ENCODE measurements around the gene NES. TPM values are rescaled to one million over a fixed set of nuclear protein-coding genes. Genes with fewer than 3 reads are reported as not detected.

The NES gene
- total and polyA plus RNA-seq, 2 experiments from 2014 or later, result 25.0 to 95.9 TPM

DNA sequence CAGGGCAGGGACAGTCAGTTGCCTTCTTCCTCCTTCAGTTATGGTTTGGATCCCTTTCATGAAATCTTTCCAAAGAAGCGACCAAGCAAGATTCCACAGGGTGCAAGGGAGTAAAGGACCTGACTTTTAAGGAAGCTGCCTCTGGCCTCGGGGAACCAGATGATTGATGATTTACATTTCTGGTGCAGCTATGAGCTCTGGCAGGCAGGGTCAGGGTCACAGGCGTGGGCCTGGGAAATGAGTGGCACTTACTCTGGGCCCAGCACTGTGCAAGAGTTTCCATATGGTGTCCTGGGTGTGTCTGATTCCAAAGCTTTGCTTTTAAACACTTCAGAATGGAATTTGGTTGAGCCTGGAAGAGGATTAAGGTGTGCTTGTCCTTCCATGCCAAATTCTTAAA is 35.4 kb upstream of the NES start:
- Mint-ChIP-seq H3K36me3 (ENCODE audit: low read depth) (peaks cover 6% of the 10 kb centered on the region; the same call in 1 of the 3 replicates), H3K9me3 (no peaks in the 10 kb centered on the region; the same call in 2 of the 3 replicates), H3K27ac (no peak overlapping the region), H3K27me3 (ENCODE audit: insufficient read depth, low read depth, poor library complexity) (peaks cover 7% of the 10 kb centered on the region), H3K4me3 (no peak overlapping the region), H3K4me1 (peaks cover 57% of the 10 kb centered on the region)
- Histone ChIP-seq H2AFZ (no peak overlapping the region), H3K79me2 (replicated peaks; ENCODE audit: insufficient read depth) (no peaks in the 10 kb centered on the region), H3K9me2 (ENCODE audit: insufficient read depth) (no peaks in the 10 kb centered on the region), H3K4me3 (no peak overlapping the region), H4K20me1 (replicated peaks; ENCODE audit: insufficient read depth) (0 out of 2 replicates have a peak, but pooled peaks cover 4% of the 10 kb centered on the region), H3K4me1 (ENCODE audit: insufficient read depth) (peaks cover 58% of the 10 kb centered on the region), H3F3A (replicated peaks; ENCODE audit: low read depth) (peaks cover 16% of the 10 kb centered on the region), H3K27ac (ENCODE audit: low read depth) (no peak overlapping the region), H3K27me3 (ENCODE audit: insufficient read depth) (0 out of 2 replicates have a peak, but pooled peaks cover 3% of the 10 kb centered on the region), H3K4me2 (no peak overlapping the region), H3K36me3 (ENCODE audit: insufficient read depth) (no peaks in the 10 kb centered on the region)
- ATAC-seq (no peak), DNase-seq (ENCODE audit: low spot score) (no peak)
- no peak for TF ChIP-seq JUNB (IDR thresholded peaks at IDR 0.05; ENCODE audit: unreplicated experiment)
- TF ChIP-seq, protein P1, sequence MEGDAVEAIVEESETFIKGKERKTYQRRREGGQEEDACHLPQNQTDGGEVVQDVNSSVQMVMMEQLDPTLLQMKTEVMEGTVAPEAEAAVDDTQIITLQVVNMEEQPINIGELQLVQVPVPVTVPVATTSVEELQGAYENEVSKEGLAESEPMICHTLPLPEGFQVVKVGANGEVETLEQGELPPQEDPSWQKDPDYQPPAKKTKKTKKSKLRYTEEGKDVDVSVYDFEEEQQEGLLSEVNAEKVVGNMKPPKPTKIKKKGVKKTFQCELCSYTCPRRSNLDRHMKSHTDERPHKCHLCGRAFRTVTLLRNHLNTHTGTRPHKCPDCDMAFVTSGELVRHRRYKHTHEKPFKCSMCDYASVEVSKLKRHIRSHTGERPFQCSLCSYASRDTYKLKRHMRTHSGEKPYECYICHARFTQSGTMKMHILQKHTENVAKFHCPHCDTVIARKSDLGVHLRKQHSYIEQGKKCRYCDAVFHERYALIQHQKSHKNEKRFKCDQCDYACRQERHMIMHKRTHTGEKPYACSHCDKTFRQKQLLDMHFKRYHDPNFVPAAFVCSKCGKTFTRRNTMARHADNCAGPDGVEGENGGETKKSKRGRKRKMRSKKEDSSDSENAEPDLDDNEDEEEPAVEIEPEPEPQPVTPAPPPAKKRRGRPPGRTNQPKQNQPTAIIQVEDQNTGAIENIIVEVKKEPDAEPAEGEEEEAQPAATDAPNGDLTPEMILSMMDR (conservative IDR thresholded peaks at IDR 0.05; ENCODE audit: low read depth in 2 of 2), result no peak
- no peak for TF ChIP-seq ZNF331 (CRISPR knock-in tag; IDR thresholded peaks at IDR 0.05; ENCODE audit: low read depth)
- no peak for TF ChIP-seq EZH2 (IDR thresholded peaks at IDR 0.05; ENCODE audit: low read depth, unreplicated experiment)
- TF ChIP-seq POLR2AphosphoS5 (IDR thresholded peaks at IDR 0.05; ENCODE audit: low read depth), result no peak
- no peak for TF ChIP-seq ZNF114 (CRISPR knock-in tag; IDR thresholded peaks at IDR 0.05)
- TF ChIP-seq NANOG (IDR thresholded peaks at IDR 0.05; ENCODE audit: borderline replicate concordance), result no peak
- TF ChIP-seq EZH2phosphoT487 (IDR thresholded peaks at IDR 0.05; ENCODE audit: unreplicated experiment), result no peak
- no peak for TF ChIP-seq STAT1 (IDR thresholded peaks at IDR 0.05; ENCODE audit: unreplicated experiment)
- TF ChIP-seq CREB1 (CRISPR knock-in tag; IDR thresholded peaks at IDR 0.05; ENCODE audit: low read depth), result no peak

DNA sequence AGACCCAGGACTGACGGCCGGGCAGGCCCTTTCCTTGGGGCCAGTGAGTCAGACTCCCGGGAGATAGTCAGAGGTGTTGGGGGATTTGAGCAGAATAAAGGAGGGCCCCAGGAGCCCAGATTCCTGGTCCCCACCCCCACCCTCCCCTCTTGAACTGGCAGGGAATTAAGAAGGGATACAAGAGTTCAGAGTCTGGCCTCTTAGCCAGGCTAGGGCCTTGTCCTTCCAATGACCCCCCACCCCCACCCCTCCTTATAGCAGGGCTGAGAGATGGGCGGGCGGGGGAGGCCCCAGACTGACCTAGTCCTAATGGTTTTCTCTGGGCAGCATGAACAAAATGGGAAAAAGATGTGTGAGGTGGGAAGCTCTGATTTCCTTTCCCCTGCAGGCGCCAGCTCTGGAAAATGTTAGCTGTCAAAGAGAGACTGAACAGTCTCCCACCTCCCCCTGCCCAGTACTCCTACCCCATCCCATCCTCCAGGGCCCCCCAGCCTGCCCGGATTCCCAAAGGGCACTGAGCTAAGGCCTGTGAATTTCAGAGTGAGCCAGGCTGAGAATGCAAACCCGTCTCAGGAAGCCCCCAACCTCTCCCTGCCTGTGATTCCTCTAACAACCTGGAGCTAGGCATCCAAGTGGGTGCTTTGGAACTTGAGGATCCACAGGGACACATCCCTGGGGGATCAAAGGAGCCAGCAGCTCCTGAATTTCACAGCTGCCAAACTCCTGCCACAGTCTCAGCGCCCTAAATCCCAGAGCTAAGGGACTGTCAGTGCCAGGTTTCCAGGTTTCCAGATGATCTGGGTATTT is 34.0 kb upstream of the NES start:
- Mint-ChIP-seq H3K27ac (no peak overlapping the region), H3K9me3 (no peaks in the 10 kb centered on the region), H3K36me3 (ENCODE audit: low read depth) (0 out of 3 replicates have a peak, but pooled peaks cover 2% of the 10 kb centered on the region), H3K4me1 (peaks cover 57% of the 10 kb centered on the region), H3K27me3 (ENCODE audit: insufficient read depth, low read depth, poor library complexity) (peaks cover 9% of the 10 kb centered on the region), H3K4me3 (no peak overlapping the region; the same call in 2 of the 3 replicates)
- Histone ChIP-seq H3F3A (replicated peaks; ENCODE audit: low read depth) (peaks cover 28% of the 10 kb centered on the region), H3K4me1 (ENCODE audit: insufficient read depth) (peaks cover 58% of the 10 kb centered on the region), H3K4me2 (peak overlapping the region; percentile 92), H3K9me2 (ENCODE audit: insufficient read depth) (no peaks in the 10 kb centered on the region), H3K27ac (ENCODE audit: low read depth) (no peak overlapping the region), H2AFZ (no peak overlapping the region), H4K20me1 (replicated peaks; ENCODE audit: insufficient read depth) (no peaks in the 10 kb centered on the region), H3K27me3 (ENCODE audit: insufficient read depth) (0 out of 2 replicates have a peak, but pooled peaks cover 3% of the 10 kb centered on the region), H3K79me2 (replicated peaks; ENCODE audit: insufficient read depth) (no peaks in the 10 kb centered on the region), H3K4me3 (no peak overlapping the region), H3K36me3 (ENCODE audit: insufficient read depth) (no peaks in the 10 kb centered on the region)
- peak; percentile 5 for ATAC-seq
- no peak for DNase-seq (ENCODE audit: low spot score)
- TF ChIP-seq, protein P1 (conservative IDR thresholded peaks at IDR 0.05; ENCODE audit: low read depth in 2 of 2), result no peak
- no peak for TF ChIP-seq STAT1 (IDR thresholded peaks at IDR 0.05; ENCODE audit: unreplicated experiment)
- no peak for TF ChIP-seq POLR2AphosphoS5 (IDR thresholded peaks at IDR 0.05; ENCODE audit: low read depth)
- TF ChIP-seq, protein P2, sequence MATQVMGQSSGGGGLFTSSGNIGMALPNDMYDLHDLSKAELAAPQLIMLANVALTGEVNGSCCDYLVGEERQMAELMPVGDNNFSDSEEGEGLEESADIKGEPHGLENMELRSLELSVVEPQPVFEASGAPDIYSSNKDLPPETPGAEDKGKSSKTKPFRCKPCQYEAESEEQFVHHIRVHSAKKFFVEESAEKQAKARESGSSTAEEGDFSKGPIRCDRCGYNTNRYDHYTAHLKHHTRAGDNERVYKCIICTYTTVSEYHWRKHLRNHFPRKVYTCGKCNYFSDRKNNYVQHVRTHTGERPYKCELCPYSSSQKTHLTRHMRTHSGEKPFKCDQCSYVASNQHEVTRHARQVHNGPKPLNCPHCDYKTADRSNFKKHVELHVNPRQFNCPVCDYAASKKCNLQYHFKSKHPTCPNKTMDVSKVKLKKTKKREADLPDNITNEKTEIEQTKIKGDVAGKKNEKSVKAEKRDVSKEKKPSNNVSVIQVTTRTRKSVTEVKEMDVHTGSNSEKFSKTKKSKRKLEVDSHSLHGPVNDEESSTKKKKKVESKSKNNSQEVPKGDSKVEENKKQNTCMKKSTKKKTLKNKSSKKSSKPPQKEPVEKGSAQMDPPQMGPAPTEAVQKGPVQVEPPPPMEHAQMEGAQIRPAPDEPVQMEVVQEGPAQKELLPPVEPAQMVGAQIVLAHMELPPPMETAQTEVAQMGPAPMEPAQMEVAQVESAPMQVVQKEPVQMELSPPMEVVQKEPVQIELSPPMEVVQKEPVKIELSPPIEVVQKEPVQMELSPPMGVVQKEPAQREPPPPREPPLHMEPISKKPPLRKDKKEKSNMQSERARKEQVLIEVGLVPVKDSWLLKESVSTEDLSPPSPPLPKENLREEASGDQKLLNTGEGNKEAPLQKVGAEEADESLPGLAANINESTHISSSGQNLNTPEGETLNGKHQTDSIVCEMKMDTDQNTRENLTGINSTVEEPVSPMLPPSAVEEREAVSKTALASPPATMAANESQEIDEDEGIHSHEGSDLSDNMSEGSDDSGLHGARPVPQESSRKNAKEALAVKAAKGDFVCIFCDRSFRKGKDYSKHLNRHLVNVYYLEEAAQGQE (IDR thresholded peaks at IDR 0.05; ENCODE audit: unreplicated experiment), result no peak
- no peak for TF ChIP-seq CREB1 (CRISPR knock-in tag; IDR thresholded peaks at IDR 0.05; ENCODE audit: low read depth)
- no peak for TF ChIP-seq JUNB (IDR thresholded peaks at IDR 0.05; ENCODE audit: unreplicated experiment)
- no peak for TF ChIP-seq EZH2 (IDR thresholded peaks at IDR 0.05; ENCODE audit: low read depth, unreplicated experiment)
- no peak for TF ChIP-seq ZNF331 (CRISPR knock-in tag; IDR thresholded peaks at IDR 0.05; ENCODE audit: low read depth)
- TF ChIP-seq, protein P3, sequence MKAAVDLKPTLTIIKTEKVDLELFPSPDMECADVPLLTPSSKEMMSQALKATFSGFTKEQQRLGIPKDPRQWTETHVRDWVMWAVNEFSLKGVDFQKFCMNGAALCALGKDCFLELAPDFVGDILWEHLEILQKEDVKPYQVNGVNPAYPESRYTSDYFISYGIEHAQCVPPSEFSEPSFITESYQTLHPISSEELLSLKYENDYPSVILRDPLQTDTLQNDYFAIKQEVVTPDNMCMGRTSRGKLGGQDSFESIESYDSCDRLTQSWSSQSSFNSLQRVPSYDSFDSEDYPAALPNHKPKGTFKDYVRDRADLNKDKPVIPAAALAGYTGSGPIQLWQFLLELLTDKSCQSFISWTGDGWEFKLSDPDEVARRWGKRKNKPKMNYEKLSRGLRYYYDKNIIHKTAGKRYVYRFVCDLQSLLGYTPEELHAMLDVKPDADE (IDR thresholded peaks at IDR 0.05), result no peak
- no peak for TF ChIP-seq EZH2phosphoT487 (IDR thresholded peaks at IDR 0.05; ENCODE audit: unreplicated experiment)
